ENCODE measurements around the gene FBXL4.

DNA sequence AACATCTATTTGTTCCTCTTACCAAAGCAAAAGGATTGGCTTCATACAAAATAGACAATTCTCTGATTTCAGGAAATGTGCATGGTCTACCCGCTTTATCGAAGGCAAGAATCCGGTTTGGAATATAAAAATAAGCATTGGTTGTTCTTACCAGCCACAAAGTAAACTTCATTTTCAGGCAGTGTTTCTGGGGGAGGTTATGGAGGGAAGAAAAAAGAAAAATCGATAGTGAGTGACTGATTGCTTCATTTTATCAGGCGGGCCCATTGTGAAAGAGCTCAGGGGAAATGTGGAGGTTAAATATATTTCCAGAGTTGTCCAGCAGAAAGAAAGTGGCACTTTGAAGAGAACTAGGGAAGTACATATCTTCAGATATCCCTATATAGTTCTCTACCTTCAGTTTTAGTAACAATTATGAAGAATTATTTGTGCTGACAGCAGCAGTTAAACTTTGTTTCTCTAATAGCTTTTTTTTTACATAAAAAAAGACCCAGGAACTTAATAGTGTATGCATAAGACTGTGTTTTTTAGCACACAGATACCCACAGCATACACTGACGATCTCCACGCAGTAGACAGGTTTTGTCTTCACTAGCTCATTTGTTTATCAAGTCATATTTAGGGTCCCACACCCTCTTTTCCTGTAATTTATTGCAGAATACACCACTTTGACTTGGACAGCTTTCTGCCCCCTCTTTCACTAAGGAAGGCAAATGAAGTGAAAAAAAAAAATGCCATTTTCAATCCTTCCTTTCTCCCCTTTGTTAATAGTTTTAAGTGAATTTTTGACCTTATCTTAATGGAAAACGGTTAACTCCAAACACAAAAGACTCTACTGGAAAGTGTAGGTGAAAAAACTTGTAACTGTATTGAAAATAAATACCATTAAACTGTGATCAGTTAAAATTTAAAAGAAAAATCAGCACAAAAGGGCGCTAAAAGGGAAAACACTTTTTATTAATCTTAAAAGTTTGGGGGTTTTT lies 110.5 kb downstream of the FBXL4 start:
- no peak for TF ChIP-seq CTCF (conservative IDR thresholded peaks at IDR 0.05)
- TF ChIP-seq EZH2 (IDR thresholded peaks at IDR 0.05; ENCODE audit: low read depth) = no peak
